ENCODE measurements around the gene CFAP70.
"Not testable (repeated sequence)": the region's sequence is repeated elsewhere in the genome, so short reads cannot be mapped to it uniquely, and the experiment has no call there.

Gene CFAP70

DNA sequence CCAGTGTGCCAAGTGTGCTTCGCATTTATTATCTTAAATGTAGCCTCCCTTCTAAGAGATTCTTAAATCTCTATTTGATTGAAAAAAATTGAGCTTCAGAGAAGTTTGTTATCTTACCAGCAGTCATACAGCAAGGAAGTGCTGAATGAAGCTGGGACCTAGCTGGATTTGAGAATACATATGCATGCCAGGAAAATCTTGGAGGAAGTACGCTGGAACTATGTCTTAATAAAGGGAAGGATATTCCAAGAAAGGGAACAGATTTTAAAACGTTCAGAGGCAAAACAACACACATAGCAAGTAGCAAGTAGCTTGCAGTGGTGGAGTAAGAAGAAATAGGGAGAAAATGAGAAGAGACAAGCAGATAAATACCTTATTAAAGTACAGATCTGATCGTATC lies 1.5 kb downstream of the CFAP70 start:
- TF ChIP-seq, protein P1, sequence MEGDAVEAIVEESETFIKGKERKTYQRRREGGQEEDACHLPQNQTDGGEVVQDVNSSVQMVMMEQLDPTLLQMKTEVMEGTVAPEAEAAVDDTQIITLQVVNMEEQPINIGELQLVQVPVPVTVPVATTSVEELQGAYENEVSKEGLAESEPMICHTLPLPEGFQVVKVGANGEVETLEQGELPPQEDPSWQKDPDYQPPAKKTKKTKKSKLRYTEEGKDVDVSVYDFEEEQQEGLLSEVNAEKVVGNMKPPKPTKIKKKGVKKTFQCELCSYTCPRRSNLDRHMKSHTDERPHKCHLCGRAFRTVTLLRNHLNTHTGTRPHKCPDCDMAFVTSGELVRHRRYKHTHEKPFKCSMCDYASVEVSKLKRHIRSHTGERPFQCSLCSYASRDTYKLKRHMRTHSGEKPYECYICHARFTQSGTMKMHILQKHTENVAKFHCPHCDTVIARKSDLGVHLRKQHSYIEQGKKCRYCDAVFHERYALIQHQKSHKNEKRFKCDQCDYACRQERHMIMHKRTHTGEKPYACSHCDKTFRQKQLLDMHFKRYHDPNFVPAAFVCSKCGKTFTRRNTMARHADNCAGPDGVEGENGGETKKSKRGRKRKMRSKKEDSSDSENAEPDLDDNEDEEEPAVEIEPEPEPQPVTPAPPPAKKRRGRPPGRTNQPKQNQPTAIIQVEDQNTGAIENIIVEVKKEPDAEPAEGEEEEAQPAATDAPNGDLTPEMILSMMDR (IDR thresholded peaks at IDR 0.05; ENCODE audit: control insufficient read depth, extremely low read depth, insufficient read depth): no peak
- no peak overlapping the region for H3K4me3 ChIP-seq (ENCODE audit: low read depth, low read length)
- DNase-seq (ENCODE audit: low read depth): no peak

DNA sequence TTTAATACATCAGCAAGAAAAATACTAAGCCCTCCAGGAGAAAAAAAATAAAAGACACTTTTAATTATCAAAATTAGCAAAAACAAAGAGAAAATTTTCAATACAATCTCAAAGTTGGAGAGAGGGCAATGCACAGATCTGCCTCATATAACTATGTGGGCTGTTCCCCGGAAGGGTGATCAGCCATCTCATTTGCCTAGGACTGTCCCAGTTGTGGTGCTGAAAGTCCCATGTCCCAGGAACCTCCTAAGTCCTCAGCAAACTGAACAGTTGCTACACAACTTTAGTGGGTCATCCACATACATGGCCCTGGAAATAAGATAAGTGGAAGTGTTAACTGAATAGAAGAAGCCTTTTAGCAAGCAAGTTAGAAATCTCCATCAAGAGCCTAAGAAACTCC lies 14.4 kb downstream of the CFAP70 start:
- DNase-seq (ENCODE audit: low read depth): no peak
- TF ChIP-seq, protein P1 (IDR thresholded peaks at IDR 0.05; ENCODE audit: control insufficient read depth, extremely low read depth, insufficient read depth): no peak
- no peak overlapping the region for H3K4me3 ChIP-seq (ENCODE audit: low read depth, low read length)

DNA sequence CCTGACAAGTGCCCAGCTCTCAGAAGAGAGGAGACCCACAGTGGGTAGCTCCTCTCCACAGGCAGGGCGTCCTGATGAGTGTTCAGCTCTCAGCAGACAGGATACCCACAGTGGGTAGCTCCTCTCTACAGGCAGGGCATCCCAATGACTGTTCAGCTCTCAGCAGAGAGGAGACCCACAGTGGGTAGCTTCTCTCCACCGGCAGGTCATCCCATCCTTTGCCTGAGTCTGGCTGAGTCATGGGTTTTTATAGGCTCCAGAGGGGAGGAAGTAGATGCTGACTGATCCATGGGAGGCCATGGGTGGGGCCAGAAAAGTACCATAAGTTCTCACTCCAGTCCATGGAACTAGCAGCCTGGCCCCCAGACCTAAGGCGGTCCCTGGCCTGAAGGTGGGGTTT lies 18.5 kb downstream of the CFAP70 start:
- TF ChIP-seq, protein P1 (IDR thresholded peaks at IDR 0.05; ENCODE audit: control insufficient read depth, extremely low read depth, insufficient read depth): no peak
- no peak overlapping the region for H3K4me3 ChIP-seq (ENCODE audit: low read depth, low read length)
- no peak for DNase-seq (ENCODE audit: low read depth)

DNA sequence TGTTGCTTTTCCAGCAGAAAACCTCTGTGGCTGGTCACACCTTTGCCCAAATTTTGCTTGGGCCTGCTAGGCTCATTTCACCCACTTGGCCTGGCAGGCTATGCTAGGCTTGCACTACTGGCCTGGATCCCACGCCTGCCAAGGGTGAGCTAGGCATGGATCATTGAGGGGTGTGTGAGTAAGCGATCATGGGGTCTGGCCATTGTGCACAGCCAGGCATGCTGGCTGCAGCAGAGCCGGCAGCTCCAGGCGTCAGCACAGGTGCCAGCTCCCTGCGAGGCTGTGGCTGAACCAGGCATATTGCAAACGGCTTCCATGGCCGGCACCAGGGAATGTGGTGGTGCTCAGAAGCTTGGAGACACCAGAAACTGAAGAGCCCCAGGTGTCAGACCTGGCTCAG lies 19.2 kb downstream of the CFAP70 start:
- no peak overlapping the region for H3K4me3 ChIP-seq (ENCODE audit: low read depth, low read length)
- DNase-seq (ENCODE audit: low read depth): no peak
- TF ChIP-seq, protein P1 (IDR thresholded peaks at IDR 0.05; ENCODE audit: control insufficient read depth, extremely low read depth, insufficient read depth): no peak

DNA sequence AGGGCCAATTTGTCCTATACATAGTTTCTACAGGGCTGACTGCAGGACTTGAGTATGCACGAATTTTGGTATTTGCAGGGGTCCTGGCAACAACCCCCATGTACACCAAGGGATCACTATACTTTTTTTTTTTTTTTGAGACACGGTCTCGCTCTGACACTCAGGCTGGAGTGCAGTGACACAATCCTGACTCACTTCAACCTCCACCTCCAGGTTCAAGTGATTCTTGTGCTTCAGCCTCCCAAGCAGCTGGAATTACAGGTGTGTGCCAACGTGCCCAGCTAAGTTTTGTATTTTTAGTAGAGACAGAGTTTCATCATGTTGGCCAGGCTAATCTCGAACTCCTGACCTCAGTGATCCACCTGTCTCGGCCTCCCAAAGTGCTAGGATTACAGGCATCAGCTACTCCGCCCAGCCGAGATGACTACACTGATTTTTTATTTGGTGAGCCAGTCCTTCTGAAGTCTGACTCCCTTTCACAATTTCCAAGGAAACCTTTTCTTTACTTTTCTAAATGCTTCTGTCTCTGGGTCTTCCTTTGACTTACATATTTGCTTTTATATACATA lies 19.8 kb downstream of the CFAP70 start:
- no peak for DNase-seq (ENCODE audit: low read depth)
- H3K4me3 ChIP-seq (ENCODE audit: low read depth, low read length): no peak overlapping the region
- TF ChIP-seq, protein P1 (IDR thresholded peaks at IDR 0.05; ENCODE audit: control insufficient read depth, extremely low read depth, insufficient read depth): no peak

DNA sequence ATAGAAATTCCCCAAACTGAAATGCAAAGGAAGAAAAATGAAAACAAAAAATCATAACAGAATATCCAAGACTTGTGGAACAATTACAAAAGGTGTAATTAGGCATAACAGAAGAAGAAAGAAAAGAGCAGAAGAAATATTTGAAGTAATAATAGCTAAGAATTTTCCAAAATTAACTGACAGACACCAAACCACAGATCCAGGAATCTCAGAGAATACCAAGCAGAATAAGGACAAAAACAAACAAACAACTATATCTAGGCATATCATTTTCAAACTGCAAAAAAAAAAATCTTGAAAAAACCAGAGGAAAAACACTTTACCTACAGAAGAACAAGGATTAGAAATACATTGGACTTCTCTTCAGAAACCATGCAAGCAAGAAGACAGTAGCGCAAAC lies 25.5 kb downstream of the CFAP70 start:
- no peak overlapping the region for H3K4me3 ChIP-seq (ENCODE audit: low read depth, low read length)
- TF ChIP-seq, protein P1 (IDR thresholded peaks at IDR 0.05; ENCODE audit: control insufficient read depth, extremely low read depth, insufficient read depth): no peak
- DNase-seq (ENCODE audit: low read depth): no peak

DNA sequence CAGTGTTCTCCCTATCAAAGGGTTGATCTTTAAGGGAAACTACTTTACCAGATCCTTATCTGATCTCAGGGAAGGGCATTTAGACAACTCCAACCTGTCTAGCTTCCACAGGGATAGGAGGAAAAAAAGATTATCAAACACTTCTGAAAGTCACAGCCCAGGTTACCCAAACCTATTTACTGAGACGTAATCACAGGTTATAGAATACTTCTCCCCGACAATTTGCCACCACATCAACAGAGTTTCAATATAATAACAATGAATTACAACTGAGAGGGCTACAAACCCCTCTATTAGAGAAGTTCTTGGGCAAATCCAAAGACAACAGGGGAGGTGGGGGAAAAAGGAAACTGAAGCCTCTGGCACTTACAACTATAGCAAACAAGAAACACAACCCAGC lies 26.3 kb downstream of the CFAP70 start:
- peak overlapping the region; percentile 35 for H3K4me3 ChIP-seq (ENCODE audit: low read depth, low read length)
- TF ChIP-seq, protein P1 (IDR thresholded peaks at IDR 0.05; ENCODE audit: control insufficient read depth, extremely low read depth, insufficient read depth): no peak
- peak; percentile 43 for DNase-seq (ENCODE audit: low read depth)

DNA sequence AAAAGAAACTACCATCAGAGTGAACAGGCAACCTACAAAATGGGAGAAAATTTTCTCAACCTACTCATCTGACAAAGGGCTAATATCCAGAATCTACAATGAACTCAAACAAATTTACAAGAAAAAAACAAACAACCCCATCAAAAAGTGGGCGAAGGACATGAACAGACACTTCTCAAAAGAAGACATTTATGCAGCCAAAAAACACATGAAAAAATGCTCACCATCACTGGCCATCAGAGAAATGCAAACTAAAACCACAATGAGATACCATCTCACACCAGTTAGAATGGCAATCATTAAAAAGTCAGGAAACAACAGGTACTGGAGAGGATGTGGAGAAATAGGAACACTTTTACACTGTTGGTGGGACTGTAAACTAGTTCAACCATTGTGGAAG lies 30.1 kb downstream of the CFAP70 start:
- not testable (repeated sequence) for H3K4me3 ChIP-seq (ENCODE audit: low read depth, low read length); DNase-seq (ENCODE audit: low read depth)

DNA sequence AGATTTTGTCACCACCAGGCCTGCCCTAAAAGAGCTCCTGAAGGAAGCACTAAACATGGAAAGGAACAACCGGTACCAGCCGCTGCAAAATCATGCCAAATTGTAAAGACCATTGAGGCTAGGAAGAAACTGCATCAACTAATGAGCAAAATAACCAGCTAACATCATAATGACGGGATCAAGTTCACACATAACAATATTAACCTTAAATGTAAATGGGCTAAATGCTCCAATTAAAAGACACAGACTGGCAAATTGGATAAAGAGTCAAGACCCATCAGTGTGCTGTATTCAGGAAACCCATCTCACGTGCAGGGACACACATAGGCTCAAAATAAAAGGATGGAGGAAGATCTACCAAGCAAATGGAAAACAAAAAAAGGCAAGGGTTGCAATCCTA lies 33.4 kb downstream of the CFAP70 start:
- DNase-seq (ENCODE audit: low read depth); H3K4me3 ChIP-seq (ENCODE audit: low read depth, low read length): not testable (repeated sequence)

DNA sequence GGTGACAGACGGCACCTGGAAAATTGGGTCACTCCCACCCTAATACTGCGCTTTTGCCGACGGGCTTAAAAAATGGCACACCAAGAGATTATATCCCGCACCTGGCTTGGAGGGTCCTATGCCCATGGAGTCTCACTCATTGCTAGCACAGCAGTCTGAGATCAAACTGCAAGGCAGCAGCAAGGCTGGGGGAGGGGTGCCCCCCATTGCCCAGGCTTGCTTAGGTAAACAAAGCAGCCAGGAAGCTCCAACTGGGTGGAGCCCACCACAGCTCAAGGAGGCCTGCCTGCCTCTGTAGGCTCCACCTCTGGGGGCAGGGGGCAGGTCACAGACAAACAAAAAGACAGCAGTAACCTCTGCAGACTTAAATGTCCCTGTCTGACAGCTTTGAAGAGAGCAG lies 35.1 kb downstream of the CFAP70 start:
- DNase-seq (ENCODE audit: low read depth); H3K4me3 ChIP-seq (ENCODE audit: low read depth, low read length): not testable (repeated sequence)

Data from LNCaP clone FGC (cell line).